HL-60 (cell line): ENCODE measurements around the gene CNNM4.

Experiments
- GABPA ChIP-seq: IDR thresholded peaks from 2 replicates; pipeline ENCODE4 v1.6.1; 2012; ENCODE audit warnings: low read depth
- POLR2AphosphoS5 ChIP-seq: IDR thresholded peaks from 2 replicates; pipeline ENCODE4 v1.6.1; 2012; ENCODE audit warnings: low read depth
- SPI1 ChIP-seq: IDR thresholded peaks from 2 replicates; pipeline ENCODE4 v1.6.1; 2012; ENCODE audit warnings: low read depth, mild to moderate bottlenecking, borderline replicate concordance
- TF ChIP-seq, protein P1 (sequence below): IDR thresholded peaks from one replicate; pipeline ENCODE4 v1.5.1; 2011; ENCODE audit warnings: low read length, control low read depth, inconsistent platforms; ENCODE audit not compliant: insufficient read depth
- TF ChIP-seq, protein P2 (sequence below): IDR thresholded peaks from 2 replicates; pipeline ENCODE4 v1.6.1; 2012; ENCODE audit warnings: low read depth; ENCODE audit not compliant: insufficient replicate concordance

GRCh38 chr2:96739076-96739632, 21.5 kb upstream of the CNNM4 start:
- TF ChIP-seq, protein P1, sequence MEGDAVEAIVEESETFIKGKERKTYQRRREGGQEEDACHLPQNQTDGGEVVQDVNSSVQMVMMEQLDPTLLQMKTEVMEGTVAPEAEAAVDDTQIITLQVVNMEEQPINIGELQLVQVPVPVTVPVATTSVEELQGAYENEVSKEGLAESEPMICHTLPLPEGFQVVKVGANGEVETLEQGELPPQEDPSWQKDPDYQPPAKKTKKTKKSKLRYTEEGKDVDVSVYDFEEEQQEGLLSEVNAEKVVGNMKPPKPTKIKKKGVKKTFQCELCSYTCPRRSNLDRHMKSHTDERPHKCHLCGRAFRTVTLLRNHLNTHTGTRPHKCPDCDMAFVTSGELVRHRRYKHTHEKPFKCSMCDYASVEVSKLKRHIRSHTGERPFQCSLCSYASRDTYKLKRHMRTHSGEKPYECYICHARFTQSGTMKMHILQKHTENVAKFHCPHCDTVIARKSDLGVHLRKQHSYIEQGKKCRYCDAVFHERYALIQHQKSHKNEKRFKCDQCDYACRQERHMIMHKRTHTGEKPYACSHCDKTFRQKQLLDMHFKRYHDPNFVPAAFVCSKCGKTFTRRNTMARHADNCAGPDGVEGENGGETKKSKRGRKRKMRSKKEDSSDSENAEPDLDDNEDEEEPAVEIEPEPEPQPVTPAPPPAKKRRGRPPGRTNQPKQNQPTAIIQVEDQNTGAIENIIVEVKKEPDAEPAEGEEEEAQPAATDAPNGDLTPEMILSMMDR: no peak
- TF ChIP-seq, protein P2, sequence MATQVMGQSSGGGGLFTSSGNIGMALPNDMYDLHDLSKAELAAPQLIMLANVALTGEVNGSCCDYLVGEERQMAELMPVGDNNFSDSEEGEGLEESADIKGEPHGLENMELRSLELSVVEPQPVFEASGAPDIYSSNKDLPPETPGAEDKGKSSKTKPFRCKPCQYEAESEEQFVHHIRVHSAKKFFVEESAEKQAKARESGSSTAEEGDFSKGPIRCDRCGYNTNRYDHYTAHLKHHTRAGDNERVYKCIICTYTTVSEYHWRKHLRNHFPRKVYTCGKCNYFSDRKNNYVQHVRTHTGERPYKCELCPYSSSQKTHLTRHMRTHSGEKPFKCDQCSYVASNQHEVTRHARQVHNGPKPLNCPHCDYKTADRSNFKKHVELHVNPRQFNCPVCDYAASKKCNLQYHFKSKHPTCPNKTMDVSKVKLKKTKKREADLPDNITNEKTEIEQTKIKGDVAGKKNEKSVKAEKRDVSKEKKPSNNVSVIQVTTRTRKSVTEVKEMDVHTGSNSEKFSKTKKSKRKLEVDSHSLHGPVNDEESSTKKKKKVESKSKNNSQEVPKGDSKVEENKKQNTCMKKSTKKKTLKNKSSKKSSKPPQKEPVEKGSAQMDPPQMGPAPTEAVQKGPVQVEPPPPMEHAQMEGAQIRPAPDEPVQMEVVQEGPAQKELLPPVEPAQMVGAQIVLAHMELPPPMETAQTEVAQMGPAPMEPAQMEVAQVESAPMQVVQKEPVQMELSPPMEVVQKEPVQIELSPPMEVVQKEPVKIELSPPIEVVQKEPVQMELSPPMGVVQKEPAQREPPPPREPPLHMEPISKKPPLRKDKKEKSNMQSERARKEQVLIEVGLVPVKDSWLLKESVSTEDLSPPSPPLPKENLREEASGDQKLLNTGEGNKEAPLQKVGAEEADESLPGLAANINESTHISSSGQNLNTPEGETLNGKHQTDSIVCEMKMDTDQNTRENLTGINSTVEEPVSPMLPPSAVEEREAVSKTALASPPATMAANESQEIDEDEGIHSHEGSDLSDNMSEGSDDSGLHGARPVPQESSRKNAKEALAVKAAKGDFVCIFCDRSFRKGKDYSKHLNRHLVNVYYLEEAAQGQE: no peak
- TF ChIP-seq POLR2AphosphoS5 (no peak), GABPA (no peak), SPI1 (no peak)
